NCI-H1694 treated with DMSO at 0.1 percent for 48 hours (cell line): ENCODE data around the gene ATP7B.

Experiments
- DNase-seq: peaks from one replicate; lab custom pipeline; 2025; lab: John Stamatoyannopoulos, UW

The ATP7B gene

DNA sequence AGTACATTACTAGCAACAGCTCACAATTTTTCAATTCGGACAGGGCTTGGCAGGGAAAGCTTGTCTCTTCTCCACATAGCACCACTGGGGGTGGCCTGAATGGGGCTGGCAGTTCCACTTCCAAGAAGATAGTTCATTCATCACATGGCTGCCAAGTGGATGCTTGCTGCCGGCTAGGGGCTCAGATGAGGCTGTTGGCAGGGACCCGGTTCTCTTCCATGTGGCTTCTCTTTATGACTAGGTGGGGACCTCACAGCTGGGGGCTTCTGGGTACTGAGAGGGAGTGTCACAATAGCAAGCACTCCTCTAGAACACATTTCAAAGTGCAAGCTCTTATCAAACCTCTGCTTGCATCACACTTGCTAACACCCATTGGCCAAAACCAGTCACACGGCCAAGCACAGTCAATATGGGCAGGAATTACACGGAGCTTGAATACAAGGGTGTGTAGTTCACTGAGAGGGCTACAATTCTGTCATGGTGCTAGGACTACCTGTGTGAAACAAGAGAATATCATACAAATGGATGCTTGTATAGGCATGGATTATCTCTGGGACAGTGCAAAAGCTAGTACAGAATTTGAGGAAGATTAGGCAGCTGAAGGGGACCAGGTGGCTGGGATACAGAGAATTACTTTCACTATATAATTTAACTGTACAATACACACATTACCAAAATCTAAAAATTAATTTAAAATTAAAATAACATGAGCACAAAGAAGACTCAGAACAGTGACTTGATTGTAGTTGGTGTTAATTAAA is 32.3 kb downstream of the ATP7B start:
- DNase-seq, result no peak

DNA sequence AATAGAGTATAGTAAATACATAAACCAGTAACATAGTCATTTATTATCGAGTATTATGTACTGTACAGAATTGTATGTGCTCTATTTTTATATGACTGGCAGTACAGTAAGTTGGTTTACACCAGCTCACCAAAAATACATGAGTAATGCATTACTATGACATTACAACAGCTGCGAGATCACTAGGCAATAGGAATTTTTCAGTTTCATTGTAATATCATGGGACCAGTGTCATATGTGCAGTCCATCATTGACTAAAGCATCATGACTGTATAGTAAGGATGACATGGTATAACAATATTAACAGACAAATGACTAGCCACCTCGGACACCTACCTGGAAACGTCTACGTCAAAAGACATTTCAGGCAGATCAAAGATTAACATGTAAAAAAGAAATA is 33.6 kb downstream of the ATP7B start:
- no peak for DNase-seq

DNA sequence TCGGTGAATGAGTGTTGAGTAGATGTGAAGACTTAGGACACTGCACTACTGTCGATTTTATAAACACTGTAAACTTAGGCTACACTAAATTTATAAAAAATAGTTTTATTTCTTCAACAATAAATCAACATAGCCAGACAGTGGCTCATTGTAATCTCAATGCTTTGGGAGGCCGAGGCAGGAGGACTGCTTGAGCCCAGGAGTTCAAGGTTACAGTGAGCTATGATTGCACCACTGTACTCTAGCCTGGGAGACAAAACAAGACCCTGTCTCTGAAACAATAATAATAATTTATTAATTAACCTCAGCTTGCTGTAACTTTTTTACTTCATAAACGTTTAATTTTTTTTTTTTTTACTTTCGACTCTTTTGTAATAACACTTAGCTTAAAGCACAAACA is 34.4 kb downstream of the ATP7B start:
- no peak for DNase-seq

DNA sequence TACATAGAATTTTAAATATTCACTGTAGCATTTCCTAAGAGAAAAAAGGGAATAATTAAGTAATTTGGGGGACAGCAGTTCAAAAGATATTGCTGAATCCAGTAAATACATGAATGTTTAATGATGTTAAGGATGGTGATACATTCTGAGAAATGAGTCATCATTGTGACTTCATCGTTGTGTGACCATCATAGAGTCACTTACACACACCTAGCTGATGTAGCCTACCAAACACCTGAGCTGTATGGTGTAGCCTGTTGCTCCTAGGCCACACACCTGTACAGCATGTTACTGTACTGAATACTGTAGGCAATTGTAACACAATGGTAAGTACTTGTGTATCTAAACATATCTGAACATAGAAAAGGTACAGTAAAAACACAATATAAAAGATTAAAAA is 34.8 kb downstream of the ATP7B start:
- no peak for DNase-seq

DNA sequence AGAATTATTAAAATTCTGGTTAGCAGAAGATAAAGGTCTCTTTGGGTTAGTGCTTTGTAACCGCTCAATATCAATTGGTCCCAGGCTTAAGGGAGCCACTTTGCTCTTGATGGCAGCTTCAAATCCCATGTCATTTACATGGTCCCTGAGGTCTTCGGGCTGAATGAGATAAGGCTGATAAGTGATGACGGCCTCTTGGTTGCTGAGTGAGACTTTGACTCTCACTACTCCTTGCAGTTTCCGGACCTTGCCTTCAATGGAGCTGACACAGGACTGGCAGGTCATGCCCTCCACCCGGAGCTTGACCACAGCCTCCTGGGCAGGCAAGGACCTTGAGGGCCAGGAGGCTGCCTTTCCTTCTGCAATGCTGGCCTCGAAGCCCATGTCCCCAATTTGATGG is 36.8 kb downstream of the ATP7B start:
- DNase-seq, result no peak

- no peak for DNase-seq
Observed at GRCh38 chr13:51971520-51972426, 39.5 kb downstream of the ATP7B start.

DNA sequence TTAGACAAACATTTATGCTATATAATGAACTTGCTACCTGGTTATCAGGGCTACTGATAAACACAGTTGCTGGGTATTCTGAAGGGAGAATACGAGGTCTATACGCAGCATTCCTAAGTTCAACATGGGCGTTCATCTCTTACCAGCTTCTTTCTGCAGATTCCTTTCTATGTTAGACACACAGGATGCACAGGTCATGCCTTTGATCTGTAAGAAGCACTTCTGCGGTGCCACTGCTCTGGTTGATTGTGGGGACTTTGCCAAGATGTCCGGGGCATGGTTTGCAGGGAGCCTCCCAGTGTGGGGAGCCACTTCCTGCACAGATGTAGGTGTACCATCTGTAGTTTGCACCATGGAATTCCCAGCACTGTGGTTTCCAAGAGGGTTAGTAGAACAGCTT is 40.9 kb downstream of the ATP7B start:
- no peak for DNase-seq

GRCh38 chr13:51967482-51968446 is 43.5 kb downstream of the ATP7B start:
- DNase-seq, result no peak

DNA sequence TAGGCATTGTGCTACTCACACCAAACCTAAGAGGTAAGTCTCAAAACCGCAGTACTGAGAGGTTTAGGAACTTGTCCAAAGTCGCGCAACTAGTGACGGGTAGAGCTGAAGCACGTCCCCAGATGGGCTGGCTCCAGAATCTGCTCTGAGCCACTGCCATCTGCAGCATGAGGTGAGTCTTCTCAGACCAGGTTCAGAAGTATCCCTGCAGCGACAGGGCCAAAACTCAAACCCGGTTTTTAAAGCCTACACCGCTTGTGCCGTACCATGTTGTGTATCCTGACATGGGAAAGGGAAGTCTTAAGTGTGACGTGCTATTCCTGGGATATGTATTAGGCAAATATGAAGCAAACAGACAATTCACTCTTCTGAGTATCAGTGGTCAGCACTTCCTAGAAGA is 45.1 kb downstream of the ATP7B start:
- no peak for DNase-seq

GRCh38 chr13:51961493-51962403 is 49.5 kb downstream of the ATP7B start:
- DNase-seq, result no peak

- no peak for DNase-seq
Observed at GRCh38 chr13:51960766-51961165, 50.5 kb downstream of the ATP7B start.

DNA sequence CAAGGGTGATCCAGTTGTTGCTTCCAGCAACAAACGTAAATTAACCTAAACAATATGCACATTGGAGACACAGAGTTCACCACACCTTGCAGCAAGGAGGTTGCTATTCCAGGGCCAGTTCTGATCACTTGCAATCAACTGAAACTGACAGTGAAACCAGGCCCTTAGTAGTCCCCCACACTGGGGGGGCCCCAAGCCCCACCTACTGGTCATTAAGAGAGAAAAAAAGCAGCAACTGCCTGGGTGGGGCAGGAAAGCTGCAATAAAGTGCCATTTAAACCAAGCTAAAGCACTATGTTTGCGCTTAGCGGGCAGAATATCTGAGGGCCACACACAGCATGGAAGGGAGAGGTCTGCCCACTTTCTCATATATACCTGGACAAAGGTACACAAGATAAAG is 51.5 kb downstream of the ATP7B start:
- no peak for DNase-seq

GRCh38 chr13:51958217-51958547 is 53.1 kb downstream of the ATP7B start:
- DNase-seq, result no peak

DNA sequence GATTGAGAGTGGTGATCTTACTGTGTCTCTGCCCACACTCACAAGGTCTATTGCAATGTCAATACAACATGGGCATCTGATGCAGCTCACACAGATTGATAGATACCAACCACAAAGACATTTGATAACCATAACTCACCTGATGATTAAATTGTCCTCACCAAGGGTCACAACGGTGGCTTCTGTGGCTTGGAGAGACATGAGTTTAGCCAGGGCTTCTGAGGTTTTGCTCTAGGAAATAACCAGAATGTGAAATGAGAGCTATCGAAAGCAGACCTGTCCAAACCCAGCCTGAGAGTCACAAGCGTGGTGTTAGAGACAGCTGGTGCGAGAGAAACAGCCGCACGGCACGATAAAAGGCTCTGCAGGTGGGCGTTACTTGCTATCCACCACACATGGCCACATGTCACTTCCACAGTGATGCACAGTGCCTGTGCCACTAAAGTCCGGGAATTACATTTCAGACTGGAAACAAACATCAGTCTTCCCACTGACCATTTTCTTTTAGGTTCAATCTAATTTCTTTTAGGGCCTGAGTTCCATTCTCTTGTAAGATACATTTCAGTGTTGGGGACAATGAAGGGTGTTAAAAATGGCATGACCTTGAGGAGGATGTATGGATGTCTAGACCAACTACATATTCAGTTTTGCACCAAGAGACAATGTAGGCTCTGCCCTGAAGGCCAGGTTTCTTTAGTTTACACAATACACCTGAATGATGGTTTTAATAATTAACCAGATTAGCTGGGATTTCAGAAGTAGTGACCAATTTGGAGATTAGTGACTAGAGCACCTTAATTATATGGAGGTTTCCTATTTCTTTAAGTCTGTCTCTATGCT is 53.7 kb downstream of the ATP7B start:
- peak; percentile 32 for DNase-seq

- no peak for DNase-seq
Observed at GRCh38 chr13:51956717-51957116, 54.5 kb downstream of the ATP7B start.

DNA sequence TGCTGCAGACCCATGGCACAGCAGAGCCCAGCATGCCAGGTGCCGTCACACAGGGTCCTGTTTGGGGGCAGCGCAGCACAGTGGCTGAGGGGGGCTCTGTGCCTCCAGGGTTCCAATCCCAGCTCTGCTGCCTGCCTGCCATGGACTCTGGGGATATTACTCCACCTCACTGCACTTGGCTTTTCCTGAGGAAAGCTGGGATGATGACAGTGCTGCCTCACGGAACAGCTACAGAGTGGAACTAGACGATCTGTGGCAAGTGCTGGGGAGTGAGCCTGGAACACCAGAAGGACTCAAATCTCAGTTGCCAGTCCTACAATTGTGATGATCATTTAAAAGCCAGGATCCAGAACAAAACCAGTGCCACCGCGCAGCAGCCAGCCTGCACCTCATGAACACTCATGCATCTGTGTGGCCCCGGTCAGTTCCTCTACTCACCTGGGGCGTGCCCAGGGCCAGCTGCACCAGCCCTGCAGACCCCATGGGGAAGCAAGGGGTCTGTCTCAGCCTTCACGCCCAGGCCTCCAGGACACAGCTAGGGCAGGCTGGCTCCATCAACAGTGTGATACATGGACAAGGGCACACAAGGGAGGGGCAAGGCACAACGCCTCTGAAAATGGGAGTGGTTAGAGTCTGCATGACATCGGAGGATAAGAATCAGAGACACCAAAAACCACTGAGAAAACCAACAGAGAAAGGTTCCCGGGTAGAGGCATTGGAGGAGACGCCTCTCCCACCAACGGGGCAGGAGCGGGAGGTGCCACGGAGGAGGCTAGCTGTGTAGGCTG is 55.2 kb downstream of the ATP7B start:
- DNase-seq, result peak; percentile 45

DNA sequence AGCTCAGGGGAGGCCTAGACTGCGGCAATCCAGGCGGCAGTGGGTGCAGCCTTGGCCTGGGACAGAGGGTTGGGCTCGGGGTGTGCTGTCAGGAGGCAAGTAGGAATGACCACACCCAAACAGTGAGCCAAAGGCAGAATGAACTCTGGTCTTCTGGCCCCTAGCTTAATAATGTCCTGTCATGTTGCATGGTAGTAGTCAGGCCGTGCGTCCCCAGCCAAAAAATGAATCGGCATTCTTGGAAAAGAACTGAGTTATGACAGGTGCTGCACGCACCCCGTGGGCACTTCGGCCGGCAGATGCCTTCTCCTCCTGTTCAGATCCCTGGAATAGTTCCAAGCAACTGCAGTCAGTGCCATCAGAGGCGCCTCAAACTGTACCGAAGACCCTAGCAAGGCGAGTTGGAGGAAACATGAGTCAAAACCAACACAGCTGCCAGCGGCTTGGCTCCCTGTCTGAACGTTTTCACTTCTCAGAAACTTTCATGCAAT is 55.9 kb downstream of the ATP7B start:
- peak; percentile 52 for DNase-seq

DNA sequence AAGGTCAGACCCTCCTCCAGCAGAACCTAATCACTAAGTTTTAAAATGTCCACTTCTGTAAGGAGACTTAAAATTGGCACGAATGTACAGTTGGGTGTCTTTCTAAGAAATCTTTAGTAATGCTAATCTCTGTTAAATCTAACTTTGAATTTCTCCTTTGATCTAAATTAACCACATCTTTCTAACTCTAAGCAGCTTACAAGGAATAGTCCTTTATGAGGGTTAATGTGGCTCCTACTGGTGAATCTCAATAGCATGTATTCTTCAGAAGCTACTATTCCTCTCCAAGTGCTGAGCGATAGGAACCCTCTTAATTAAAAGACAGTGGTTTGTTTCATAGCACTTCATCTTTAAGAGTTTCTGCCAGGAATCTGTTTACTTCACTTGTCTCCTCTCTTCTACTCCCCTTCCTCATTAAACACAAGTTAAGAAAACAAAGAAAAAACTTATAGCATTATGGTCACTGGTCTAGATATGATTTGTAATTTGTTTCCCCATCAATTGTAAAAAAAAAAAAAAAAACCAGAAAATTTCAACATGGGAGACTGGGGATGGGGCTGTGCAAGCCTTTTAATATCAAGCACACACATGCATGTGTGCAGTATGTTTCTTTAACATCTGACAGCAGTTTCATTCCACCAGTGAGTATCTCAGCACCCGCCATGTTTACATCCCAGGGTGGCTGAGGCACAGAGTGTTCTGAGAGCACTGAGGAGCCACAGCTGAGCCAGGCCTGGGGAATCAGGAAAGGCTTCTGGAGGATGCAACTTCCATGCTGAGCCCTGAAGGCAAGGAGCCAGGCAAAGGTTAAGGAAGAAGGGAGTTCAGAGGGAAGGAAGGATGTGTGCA is 57.7 kb downstream of the ATP7B start:
- DNase-seq, result no peak
